AG04449 (cell line): ENCODE results near the gene TMEM121B.

Experiments
- CTCF ChIA-PET: fragments of 350-600 bp; formaldehyde crosslinking; extraction: SDS; loops from one replicate; lab custom pipeline; 2021; ENCODE audit warnings: antibody characterized with exemption; lab: Yijun Ruan, JAX
- POLR2A ChIA-PET: fragments of 400-600, 350-600 bp; formaldehyde crosslinking; extraction: SDS; loops from one replicate; lab custom pipeline; 2020; ENCODE audit warnings: antibody characterized with exemption, inconsistent platforms; lab: Yijun Ruan, JAX
- DNase-seq: peaks from one replicate; pipeline ENCODE4 v3.0.0-alpha.2; 2010; ENCODE audit warnings: low read depth, low spot score
- H3K4me3 ChIP-seq: 2 replicates; pipeline ENCODE4 v1.5.1; 2011; ENCODE audit warnings: low read depth, mild to moderate bottlenecking, control low read depth, low read length
- TF ChIP-seq, protein P1 (sequence below): IDR thresholded peaks from one replicate; pipeline ENCODE4 v1.5.1; 2011; ENCODE audit warnings: mild to moderate bottlenecking, moderate library complexity, low read length, control low read depth, inconsistent platforms; ENCODE audit not compliant: insufficient read depth; ENCODE audit errors: missing control alignments

TMEM121B gene

GRCh38 chr22:17083255-17083654, 37.9 kb downstream of the TMEM121B start:
- no peak for DNase-seq
- ChIA-PET CTCF (interaction anchor here (1.7 to 19.2 kb wide), 2 partner anchors 8 to 92 kb away, joined by 11 to 265 read pairs; no protein-coding TSS in a partner anchor), POLR2A (no interaction called here)
- H3K4me3 ChIP-seq = no peak overlapping the region
- TF ChIP-seq, protein P1, sequence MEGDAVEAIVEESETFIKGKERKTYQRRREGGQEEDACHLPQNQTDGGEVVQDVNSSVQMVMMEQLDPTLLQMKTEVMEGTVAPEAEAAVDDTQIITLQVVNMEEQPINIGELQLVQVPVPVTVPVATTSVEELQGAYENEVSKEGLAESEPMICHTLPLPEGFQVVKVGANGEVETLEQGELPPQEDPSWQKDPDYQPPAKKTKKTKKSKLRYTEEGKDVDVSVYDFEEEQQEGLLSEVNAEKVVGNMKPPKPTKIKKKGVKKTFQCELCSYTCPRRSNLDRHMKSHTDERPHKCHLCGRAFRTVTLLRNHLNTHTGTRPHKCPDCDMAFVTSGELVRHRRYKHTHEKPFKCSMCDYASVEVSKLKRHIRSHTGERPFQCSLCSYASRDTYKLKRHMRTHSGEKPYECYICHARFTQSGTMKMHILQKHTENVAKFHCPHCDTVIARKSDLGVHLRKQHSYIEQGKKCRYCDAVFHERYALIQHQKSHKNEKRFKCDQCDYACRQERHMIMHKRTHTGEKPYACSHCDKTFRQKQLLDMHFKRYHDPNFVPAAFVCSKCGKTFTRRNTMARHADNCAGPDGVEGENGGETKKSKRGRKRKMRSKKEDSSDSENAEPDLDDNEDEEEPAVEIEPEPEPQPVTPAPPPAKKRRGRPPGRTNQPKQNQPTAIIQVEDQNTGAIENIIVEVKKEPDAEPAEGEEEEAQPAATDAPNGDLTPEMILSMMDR = no peak

DNA sequence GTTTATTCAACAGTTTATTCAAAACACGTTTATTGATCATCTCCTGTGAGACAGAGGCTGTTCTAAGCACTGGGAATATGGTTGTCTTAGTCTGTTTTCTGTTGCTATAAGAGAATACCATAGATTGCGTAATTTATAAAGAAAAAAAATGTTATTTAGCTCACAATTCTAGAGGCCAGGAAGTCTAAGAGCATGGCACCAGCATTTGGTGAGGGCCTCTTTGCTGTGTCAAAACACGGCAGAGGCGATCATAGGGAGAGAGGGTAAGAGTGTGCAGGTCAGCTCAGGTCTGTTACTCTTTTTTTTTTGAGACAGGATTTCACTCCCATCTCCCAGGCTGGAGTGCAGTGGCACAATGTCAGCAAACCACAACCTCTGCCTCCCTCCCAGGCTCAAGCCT, 41.6 kb downstream of the TMEM121B start:
- no peak overlapping the region for H3K4me3 ChIP-seq
- ChIA-PET POLR2A (interaction anchor here (0.6 kb wide), 1 partner anchor 426 kb away, joined by 3 read pairs; no protein-coding TSS in a partner anchor), CTCF (interaction anchor here (1.0 to 19.2 kb wide), 4 partner anchors 22 to 422 kb away, joined by 3 to 265 read pairs (median 14); no protein-coding TSS in a partner anchor)
- DNase-seq = no peak
- TF ChIP-seq, protein P1 = no peak

DNA sequence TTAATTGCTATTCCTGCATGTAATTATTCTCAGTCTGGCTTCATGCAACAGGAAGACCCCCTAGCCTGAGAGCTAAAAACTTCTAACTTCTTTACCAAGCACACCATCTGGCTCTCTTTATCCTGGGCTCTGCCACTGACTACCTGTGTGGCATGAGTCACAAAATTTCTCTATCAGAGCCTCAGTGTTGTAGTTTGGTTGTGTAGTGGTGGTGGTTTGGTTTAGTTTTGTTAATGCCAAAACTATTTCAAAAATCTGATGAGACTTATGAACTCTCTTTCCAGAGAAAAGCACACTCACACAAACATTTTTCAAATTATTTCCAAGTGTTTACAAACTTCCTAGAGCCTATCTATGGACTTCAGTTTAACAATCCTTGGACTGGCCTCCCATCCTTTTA, 43.9 kb downstream of the TMEM121B start:
- H3K4me3 ChIP-seq = no peak overlapping the region
- DNase-seq = peak; percentile 49
- ChIA-PET POLR2A (no interaction called here), CTCF (interaction anchor here (0.7 to 19.2 kb wide), 10 partner anchors 8 to 427 kb away, joined by 3 to 265 read pairs (median 6); no protein-coding TSS in a partner anchor)
- TF ChIP-seq, protein P1 = no peak

DNA sequence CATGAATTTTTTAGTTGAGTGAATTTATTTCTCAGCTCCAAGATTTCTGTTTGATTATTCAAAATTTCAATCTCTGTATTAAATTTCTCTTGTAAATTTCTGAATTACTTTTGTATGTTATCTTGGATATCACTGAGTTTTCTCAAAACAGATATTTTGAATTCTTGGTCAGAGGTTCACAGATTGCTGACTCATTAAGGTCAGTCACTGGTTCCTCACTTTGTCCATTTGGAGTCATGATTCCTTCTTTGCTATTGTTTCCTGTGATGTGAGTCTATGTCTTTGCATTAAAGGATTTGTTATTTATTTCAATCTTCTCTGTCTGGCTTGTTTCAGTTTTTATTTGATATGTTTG, 46.5 kb downstream of the TMEM121B start:
- no peak overlapping the region for H3K4me3 ChIP-seq
- DNase-seq = no peak
- ChIA-PET CTCF (interaction anchor here (0.8 to 19.2 kb wide), 21 partner anchors 9 to 1002 kb away, joined by 3 to 265 read pairs (median 4); no protein-coding TSS in a partner anchor), POLR2A (interaction anchor here (0.6 to 1.7 kb wide), 2 partner anchors 96 to 427 kb away, joined by 3 to 5 read pairs; no protein-coding TSS in a partner anchor)
- TF ChIP-seq, protein P1 = no peak

DNA sequence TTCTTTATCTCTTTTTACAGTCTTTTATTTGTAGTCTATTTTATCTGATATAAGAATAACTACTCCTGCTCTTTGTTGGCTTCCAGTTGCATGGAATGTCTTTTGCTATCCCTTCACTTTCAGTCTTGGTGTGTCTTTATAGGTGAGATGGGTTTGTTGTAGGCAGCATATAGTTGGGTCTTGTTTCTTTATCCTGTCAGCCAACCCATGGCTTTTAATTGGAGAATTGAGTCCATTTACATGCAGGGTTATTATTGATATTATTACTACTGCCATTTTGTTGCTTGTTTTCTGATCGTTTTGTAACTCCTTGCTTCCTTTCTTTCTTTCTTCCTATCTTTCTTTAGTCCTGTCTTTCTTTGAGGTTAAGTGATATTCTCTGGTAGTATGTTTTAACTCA, 48.3 kb downstream of the TMEM121B start:
- no peak for DNase-seq
- POLR2A ChIA-PET = no interaction called here
- CTCF ChIA-PET = interaction anchor here (1.7 to 19.2 kb wide), 6 partner anchors 12 to 427 kb away, joined by 4 to 265 read pairs (median 34); no protein-coding TSS in a partner anchor

More for the DNA sequence above, 48.3 kb downstream of the TMEM121B start:
- TF ChIP-seq, protein P1 = no peak
- no peak overlapping the region for H3K4me3 ChIP-seq
